ENCODE data around the gene PCYT1A.
A peak's percentile ranks its signal among the peaks of the same experiment; 100 is the strongest.
"Not testable (repeated sequence)": the region's sequence is repeated elsewhere in the genome, so short reads cannot be mapped to it uniquely, and the experiment has no call there.

PCYT1A gene

GRCh38 chr3:196287440-196288140 lies at the start of gene PCYT1A:
Gene PCYT1A (minus strand): TSS chr3:196287726. CDS start chr3:196270531, 17,195 bp downstream.
- ATAC-seq (peak; percentile 93), DNase-seq (peak; percentile 81)

GRCh38 chr3:196336319-196337145 lies 49.0 kb upstream of the PCYT1A start:
- DNase-seq: no peak
- ATAC-seq: no peak

DNA sequence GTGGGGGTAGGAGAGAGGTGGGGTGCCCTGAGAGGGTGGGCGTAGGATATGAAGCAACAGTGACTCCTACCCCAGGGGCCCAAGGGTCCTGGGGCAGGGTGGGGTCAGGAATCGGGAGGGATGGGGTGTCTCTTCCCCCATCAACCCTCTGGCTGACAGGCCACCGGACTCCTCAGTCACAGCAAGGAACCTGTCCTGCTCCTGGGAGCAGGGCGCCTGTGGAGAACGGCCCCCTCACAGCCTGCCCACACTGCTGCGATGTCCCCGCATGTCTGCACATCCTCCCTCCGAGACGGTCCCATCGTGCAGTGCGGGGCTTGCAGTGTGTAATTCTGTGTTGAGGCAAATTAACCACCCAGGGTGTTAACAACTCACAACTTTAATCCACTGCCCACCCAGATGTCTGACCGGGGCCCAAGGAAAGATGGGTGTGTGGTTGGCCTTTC lies 48.0 kb upstream of the PCYT1A start:
- no peak for DNase-seq
- no peak for ATAC-seq

DNA sequence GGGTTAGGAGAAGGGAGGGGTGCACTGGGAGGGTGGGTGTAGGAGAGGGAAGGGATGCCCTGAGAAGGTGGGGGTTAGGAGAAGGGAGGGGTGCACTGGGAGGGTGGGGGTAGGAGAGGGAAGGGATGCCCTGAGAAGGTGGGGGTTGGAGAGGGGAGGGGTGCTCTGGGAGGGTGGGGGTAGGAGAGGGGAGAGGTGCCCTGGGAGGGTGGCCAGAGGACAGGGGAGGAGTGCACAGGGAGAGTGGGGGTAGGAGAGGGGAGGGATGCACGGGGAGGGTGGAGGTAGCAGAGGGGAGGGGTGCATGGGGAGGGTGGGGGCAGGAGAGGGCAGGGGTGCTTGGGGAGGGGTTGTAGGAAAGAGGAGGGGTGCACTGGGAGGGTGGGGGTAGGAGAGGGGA lies 47.5 kb upstream of the PCYT1A start:
- DNase-seq: no peak
- ATAC-seq: no peak

GRCh38 chr3:196332168-196332567 lies 44.6 kb upstream of the PCYT1A start:
- DNase-seq (no peak), ATAC-seq (no peak)

GRCh38 chr3:196327405-196327804 lies 39.9 kb upstream of the PCYT1A start:
- no peak for ATAC-seq
- DNase-seq: no peak

DNA sequence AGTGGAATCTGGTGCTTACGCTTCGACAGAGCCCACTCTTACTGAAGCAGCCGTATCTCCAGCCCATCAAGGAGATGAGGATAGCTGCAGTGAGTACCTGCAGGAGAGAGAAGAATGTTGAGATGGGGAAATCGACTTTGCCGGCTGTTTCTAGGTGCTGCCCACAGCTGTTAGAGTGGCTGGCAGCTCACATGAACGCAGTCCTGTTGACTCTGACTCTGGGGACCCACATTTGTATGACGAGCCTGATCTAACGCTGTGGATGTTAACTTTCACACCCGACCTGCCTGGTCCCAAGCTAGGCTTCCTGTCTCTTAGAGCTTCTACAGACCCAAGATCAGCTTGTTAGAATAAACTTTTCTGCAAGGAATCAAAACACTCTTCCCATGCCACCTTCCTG lies 39.4 kb upstream of the PCYT1A start:
- ATAC-seq (no peak), DNase-seq (no peak)

DNA sequence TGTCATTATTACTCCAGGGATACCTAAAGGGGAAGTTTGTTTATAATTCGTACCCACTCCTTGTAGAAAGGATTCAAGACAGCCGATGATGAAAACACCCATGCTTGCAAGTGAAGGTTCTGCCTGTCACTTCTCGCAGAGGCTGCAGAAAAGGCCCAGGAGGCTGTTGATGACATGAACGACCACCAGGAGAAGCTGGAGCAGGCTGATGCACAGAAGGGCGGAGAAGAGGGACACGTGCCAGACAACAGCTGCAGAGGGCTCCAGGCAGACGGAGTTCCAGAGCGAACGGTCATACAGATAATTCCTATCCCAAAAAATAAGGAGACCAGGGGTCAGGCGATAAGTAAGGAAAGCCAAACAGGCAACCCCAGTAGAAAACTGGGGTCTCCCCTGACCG lies 36.2 kb upstream of the PCYT1A start:
- ATAC-seq: no peak

GRCh38 chr3:196323016-196323415 lies 35.5 kb upstream of the PCYT1A start:
- no peak for ATAC-seq
- DNase-seq: no peak

More for the DNA sequence above, 36.2 kb upstream of the PCYT1A start:
- no peak for DNase-seq

DNA sequence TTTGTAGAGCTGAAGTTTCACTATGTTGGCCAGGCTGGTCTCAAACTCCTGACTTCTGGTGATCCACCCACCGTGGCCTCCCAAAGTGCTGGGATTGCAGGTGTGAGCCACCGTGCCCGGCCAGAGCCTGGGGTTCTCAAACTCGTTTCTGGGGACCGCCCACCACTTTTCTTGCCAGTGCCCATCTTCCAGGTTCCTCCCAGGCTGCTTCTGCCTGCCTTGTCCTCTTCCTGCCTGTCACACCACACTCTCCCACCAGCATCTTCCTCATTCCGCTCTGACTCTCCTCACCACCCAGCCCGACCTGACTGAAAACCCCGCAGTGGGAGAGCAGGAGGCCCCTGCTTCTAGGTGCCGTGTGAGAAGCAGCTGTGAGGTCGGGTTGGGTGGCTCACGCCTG lies 33.6 kb upstream of the PCYT1A start:
- ATAC-seq (no peak), DNase-seq (no peak)

DNA sequence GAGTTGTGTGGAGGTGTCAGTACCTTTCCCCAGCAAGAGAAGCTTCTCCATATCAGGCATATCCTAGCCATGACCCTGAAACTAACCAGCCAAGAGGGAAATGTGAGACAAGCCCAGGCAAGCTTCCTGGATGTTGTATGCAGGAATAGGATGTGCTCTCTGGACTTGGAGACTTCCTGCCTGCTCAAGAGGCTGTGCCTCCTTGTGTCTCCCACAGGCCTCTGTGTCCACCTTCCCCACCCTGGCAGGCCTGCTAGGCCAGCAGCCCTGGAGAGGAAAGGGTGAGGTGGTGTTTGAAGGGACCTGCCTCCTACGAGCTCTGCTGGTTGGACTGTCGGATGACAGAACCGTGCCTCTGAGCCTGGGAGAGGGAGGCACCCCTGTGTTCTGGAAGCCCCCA lies 32.6 kb upstream of the PCYT1A start:
- ATAC-seq: no peak
- DNase-seq: no peak

DNA sequence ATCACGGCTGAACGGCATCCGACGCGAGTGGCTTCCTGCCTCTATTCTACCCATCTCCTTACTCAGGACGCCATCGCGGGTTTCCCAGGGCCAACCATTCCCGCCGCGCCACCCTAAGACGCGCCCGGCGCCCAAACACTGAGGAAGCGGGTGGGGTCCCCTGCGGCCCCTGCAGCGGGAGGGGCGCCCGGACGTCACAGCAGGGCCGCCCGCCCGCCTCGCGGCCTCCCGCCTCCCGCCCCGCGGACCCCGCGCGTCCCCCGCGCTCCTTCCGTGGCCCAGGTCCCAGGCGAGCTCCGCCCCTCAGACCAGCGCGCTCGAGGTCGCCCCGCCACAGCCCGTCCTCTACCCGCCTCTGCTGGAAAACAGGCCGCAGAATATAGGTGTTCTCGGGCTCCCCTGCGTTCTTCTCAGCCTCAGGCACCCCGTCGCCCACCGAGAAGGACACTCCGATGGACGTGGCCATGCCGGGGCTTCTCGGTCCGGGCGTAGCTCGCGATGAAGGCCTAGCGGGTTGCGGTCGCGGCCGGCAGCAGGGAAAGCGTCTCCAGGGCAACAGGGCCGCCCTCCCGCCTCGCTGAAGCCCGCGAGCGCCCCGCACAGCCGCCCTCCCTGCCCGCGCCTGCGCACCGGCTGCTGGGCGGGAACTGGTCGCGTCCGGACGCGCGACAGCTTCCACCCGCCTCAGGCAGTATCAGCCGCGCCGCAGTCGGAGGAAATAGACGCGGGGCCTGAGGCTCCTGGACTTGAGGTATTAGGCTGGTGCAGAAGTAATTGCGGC lies 30.4 kb upstream of the PCYT1A start, which contains the start of gene DYNLT2B:
Gene DYNLT2B, minus strand, starts transcription at position 554 of the 781 bp plus-strand sequence. Its CDS starts 88 bp downstream, at position 466.
- peak; percentile 89 for DNase-seq
- peak; percentile 94 for ATAC-seq

DNA sequence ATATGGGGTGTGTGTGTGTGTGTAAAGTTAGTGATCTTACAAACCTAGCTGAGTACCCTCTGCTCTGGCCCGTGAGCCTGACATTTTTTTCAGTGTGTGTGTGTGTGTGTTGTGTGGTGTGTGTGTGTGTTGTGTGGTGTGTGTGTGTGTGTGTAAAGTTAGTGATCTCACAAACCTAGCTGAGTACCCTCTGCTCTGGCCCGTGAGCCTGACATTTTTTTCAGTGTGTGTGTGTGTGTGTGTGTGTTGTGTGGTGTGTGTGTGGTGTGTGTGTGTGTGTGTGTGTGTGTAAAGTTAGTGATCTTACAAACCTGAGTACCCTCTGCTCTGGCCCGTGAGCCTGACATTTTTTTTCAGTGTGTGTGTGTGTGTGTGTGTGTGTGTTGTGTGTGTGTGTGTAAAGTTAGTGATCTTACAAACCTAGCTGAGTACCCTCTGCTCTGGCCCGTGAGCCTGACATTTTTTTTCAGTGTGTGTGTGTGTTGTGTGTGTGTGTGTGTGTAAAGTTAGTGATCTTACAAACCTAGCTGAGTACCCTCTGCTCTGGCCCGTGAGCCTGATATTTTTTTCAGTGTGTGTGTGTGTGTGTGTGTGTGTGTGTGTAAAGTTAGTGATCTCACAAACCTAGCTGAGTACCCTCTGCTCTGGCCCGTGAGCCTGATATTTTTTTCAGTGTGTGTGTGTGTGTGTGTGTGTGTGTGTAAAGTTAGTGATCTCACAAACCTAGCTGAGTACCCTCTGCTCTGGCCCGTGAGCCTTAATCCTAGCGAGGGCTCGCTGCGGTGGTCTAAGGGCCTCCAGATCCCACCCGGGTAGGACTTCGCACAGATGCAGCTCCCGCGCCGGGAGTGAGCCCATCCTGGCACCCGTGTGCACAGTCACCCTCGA lies 29.5 kb upstream of the PCYT1A start:
- DNase-seq: not testable (repeated sequence)

DNA sequence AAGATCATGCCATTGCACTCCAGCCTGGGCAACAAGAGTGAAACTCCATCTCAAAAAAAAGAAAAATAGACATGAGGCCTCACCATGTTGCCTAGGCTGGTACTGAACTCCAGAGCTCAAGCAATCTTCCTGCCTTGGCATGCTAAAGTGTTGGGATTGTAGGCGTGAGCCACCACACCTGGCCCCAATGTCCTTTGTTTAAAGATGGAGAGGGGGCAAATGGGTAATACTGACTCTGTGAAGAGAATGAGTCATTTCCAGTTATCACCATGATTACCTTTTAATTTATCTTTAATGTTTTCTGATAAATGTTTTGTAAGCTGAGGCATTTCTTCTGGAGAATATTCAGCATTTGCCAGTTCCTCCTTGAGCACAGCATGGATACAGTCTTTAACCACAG lies 28.3 kb upstream of the PCYT1A start:
- ATAC-seq (no peak), DNase-seq (no peak)

More for the DNA sequence above, 29.5 kb upstream of the PCYT1A start:
- ATAC-seq: not testable (repeated sequence)

DNA sequence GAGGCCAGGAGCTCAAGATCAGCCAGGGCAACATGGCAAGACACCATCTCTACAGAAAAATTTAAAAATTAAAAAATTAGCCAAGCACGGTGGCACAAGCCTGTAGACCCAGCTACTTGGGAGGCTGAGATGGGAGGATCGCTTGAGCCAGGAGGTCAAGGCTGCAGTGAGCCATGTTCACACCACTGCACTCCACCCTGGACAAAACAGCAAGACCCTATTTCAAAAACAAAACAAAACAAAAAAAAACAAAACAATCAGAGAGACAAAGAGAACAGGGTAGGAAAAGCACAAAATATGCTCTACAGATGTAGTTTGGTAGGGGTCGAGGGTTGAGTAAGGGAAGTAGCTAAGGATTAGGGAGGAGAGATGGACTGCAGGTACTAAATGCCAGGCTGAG lies 27.1 kb upstream of the PCYT1A start:
- DNase-seq: no peak
- no peak for ATAC-seq

DNA sequence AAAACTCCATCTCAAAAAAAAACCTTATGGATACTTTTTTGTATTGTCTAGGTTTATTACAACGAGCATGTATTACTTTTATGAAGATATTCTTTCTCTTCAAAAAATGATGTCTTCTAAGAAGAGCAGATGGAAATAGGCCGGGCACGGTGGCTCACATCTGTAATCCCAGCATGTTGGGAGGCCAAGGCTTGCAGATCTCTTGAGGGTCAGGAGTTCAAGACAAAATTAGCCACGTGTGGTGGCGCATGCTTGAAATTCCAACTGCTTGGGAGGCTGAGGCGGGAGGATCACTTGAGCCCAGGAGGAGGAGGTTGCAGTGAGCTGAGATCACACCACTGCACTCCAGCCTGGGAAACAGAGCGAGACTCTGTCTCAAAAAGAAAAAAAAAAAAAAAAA lies 26.6 kb upstream of the PCYT1A start:
- DNase-seq, ATAC-seq: not testable (repeated sequence)

DNA sequence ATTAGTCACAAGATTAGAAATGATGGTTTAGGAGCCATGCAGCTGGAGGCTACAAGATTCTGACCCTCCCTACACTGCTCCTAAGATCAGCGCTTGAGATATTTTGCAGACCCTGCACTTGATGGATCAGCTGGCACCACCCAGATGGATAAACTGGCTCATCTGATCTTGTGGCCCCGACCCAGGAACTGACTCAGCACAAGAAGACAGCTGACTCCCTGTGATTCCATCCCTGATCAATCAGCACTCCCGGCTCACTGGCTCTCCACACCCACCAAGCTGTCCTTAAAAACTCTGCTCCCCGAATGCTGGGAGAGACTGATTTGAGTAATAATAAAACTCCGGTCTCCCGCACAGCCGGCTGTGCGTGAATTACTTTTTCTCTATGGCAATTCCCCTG lies 15.4 kb upstream of the PCYT1A start:
- not testable (repeated sequence) for DNase-seq, ATAC-seq

DNA sequence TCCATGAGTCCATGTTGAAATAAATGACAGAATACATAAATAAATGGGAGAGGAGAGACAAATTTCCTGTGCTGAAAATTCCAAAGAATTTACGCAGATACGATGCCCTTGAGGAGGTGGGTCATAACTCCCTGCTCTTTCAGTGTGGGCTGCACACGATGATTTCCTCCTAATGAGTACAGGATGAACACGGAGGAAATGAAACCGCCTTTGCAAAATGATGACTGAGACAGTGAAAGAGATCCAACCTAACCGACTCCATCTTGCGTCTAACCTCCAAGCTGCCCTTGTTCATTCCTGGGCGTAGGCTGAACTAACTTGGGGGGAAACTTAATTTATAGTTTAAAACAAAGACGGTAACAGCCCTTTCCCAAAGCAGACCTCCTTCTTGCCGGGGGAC lies 15.0 kb upstream of the PCYT1A start:
- not testable (repeated sequence) for DNase-seq, ATAC-seq

DNA sequence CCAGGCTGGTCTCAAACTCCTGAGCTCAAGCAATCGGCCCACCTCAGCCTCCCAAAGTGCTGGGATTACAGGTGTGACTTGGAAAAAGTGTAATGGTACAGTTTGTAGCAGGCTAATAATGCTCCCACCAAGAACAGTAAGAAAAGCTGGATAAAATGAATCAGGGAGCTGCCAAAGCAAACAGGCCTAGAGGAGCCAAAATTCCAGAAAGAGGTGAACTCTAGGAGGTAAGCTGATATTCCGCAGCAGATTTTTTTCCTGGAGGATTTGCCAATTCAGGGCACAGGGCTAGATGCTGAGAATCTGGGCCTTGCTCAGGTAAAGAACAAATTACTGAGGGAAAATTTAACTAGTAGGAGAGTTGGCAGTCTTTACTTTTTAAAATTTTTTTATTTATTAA lies 11.0 kb upstream of the PCYT1A start:
- DNase-seq: no peak
- ATAC-seq: no peak

DNA sequence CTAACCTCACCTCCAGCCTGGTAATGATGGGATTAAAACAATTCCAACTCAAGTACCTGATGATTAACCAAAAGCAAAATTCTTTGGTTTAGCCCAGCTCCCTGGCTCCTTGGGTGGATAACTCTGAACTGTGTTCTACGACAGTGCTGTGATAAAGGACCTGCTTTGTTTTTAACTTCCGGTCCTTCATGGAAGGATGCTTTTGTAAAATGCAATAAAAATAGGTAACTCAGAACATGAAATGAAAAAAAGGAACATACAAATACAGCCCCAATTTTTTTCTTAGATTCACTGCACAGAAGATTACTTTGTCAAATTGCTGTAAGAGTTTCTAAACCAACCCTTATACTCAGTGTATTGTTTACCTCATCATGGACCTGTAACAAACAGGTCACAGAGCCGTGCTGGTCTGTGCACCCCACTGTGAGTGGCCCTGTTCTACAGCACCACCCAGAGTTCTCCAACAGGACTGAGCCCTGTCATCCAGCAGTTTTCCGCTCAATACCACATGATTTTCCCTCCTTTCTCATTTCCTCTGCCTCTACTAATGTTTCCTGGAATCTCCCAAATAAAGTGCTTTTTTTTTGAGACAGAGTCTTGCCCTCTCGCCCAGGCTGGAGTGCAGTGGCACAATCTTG lies 4.9 kb upstream of the PCYT1A start:
- DNase-seq (no peak), ATAC-seq (no peak)

GRCh38 chr3:196288141-196288460 lies 575 bp upstream of the PCYT1A start:
- no peak for DNase-seq
- ATAC-seq: no peak

Data from stimulated activated naive CD8-positive, alpha-beta T cell treated with anti-CD3 and anti-CD28 coated beads, Interleukin-15, Interleukin-2, amounts not matched to agents 100 U/mL and 50 U/mL, for 24 hours (primary cell).